Naive B cell (primary cell): ENCODE measurements around the gene CRISPLD2. TPM values are rescaled to one million over a fixed set of nuclear protein-coding genes. Genes with fewer than 3 reads are reported as not detected.

Experiments used
- ATAC-seq, 2 donors: fragments of 150-1000 bp; cut with Tn5 transposase; 2 replicates each; pipeline ENCODE4 v1.10.0; 2021; ENCODE audit warnings: low read depth in 2 of 2, mild to moderate bottlenecking in 2 of 2, moderate library complexity in 2 of 2
- DNase-seq: peaks from one replicate; pipeline ENCODE4 v3.0.0; 2022
- H3K27ac Mint-ChIP-seq, 6 donors: one replicate each; pipeline ENCODE4 v1.8.0; 2020 to 2022; ENCODE audit warnings: mild to moderate bottlenecking in 6 of 6, mixed read lengths in 6 of 6, moderate library complexity in 5 of 6, inconsistent platforms in 2 of 6
- H3K27me3 Mint-ChIP-seq, 3 donors: one replicate each; pipeline ENCODE4 v1.8.0; 2021 to 2022; ENCODE audit warnings: mixed read lengths in 3 of 3, mild to moderate bottlenecking in 1 of 3
- H3K36me3 Mint-ChIP-seq, 2 donors: one replicate each; pipeline ENCODE4 v1.8.0; 2020 to 2022; ENCODE audit warnings: mixed read lengths in 2 of 2, inconsistent platforms in 1 of 2, mild to moderate bottlenecking in 1 of 2
- H3K4me1 Mint-ChIP-seq, 3 donors: one replicate each; pipeline ENCODE4 v1.8.0; 2020 to 2022; ENCODE audit warnings: mixed read lengths in 3 of 3, inconsistent platforms in 1 of 3, mild to moderate bottlenecking in 1 of 3, moderate library complexity in 1 of 3
- H3K4me3 Mint-ChIP-seq, 8 donors: one replicate each; pipeline ENCODE4 v1.8.0; 2020 to 2022; ENCODE audit warnings: mild to moderate bottlenecking in 8 of 8, mixed read lengths in 8 of 8, moderate library complexity in 8 of 8, inconsistent platforms in 2 of 8
- H3K9me3 Mint-ChIP-seq, 7 donors: one replicate each; pipeline ENCODE4 v1.8.0; 2020 to 2022; ENCODE audit warnings: mixed read lengths in 7 of 7, mild to moderate bottlenecking in 5 of 7, inconsistent platforms in 2 of 7, moderate library complexity in 1 of 7
- polyA plus RNA-seq, 6 donors: library from polyadenylated mRNA; unstranded; fragments of 300-500 nt; fragmentation: Illumina TruSeq; gene quantifications; one replicate each; pipeline ENCODE4 v1.2.3, GENCODE V29; 2021; ENCODE audit warnings: low read depth in 6 of 6

The CRISPLD2 gene
- polyA plus RNA-seq, 6 donors from 2014 or later: 0.08 to 0.87 (median 0.32) TPM; not detected in 3

DNA sequence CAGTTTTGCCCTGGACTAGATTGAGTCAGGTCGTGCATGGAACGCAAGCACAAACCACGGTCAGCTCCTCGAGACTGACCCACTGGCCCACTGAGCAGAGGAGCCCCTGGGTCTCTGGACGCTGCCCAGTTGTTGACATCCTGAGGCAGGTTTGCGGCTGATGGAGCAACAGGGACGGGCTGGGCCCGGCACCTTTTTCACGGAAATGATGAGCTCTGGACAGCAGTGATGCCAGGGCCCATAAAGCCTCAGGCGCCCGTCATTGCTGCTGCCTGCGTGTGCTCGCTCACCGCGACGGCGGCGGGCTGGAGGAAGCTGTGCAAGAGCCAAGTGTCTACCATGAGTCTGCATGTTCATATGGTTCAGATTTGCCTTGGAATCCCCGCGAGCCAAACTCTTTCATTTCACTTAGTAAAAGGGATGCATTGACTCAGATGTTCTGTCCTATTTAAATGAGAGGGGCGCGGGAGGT lies 30.8 kb upstream of the CRISPLD2 start:
- no peak overlapping the region for H3K4me3 Mint-ChIP-seq
- DNase-seq: no peak
- H3K27me3 Mint-ChIP-seq: no peaks in the 10 kb centered on the region
- H3K9me3 Mint-ChIP-seq: no peaks in the 10 kb centered on the region
- H3K4me1 Mint-ChIP-seq: no peaks in the 10 kb centered on the region
- no peak overlapping the region for H3K27ac Mint-ChIP-seq
- no peak for ATAC-seq
- H3K36me3 Mint-ChIP-seq: peaks cover 4 to 7% of the 10 kb centered on the region in 2 donors

- Mint-ChIP-seq H3K27ac (no peak overlapping the region), H3K27me3 (no peaks in the 10 kb centered on the region), H3K4me1 (no peaks in the 10 kb centered on the region), H3K9me3 (no peaks in the 10 kb centered on the region), H3K36me3 (peaks cover 4 to 7% of the 10 kb centered on the region in 2 donors), H3K4me3 (no peak overlapping the region)
- DNase-seq (no peak), ATAC-seq (no peak)
Observed at GRCh38 chr16:84789431-84789830, 30.4 kb upstream of the CRISPLD2 start.

GRCh38 chr16:84790301-84790700 lies 29.5 kb upstream of the CRISPLD2 start:
- no peak for DNase-seq
- H3K27ac Mint-ChIP-seq: peak overlapping the region in 1 of 6 donors; percentile 69
- peaks cover 4 to 7% of the 10 kb centered on the region in 2 donors for H3K36me3 Mint-ChIP-seq
- ATAC-seq: no peak
- no peaks in the 10 kb centered on the region for H3K9me3 Mint-ChIP-seq
- H3K4me1 Mint-ChIP-seq: no peaks in the 10 kb centered on the region
- no peak overlapping the region for H3K4me3 Mint-ChIP-seq
- no peaks in the 10 kb centered on the region for H3K27me3 Mint-ChIP-seq

DNA sequence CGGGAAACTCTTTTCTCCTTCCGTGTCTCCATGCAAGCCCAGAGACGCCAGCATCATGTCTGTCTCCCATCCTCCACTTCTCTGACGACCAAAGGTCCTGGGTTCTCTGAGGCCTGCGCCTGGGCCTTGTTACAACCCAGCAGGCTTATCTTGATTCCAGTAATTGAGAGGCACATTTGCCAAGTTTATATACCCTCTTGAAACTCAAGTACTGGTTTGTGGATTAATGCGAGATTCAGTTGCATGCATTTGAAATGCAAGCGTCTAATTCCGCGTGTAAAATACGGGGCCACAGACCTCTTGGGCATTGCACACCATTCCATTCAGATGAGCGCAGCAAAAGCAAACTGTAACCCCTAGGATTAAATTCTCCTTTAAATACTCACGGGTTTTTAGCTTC lies 28.7 kb upstream of the CRISPLD2 start:
- ATAC-seq (no peak), DNase-seq (no peak)
- Mint-ChIP-seq H3K36me3 (peaks cover 7% of the 10 kb centered on the region in 2 donors), H3K4me1 (no peaks in the 10 kb centered on the region), H3K27me3 (no peaks in the 10 kb centered on the region), H3K27ac (no peak overlapping the region), H3K9me3 (no peaks in the 10 kb centered on the region), H3K4me3 (no peak overlapping the region)

GRCh38 chr16:84791501-84791900 lies 28.3 kb upstream of the CRISPLD2 start:
- H3K27ac Mint-ChIP-seq: no peak overlapping the region
- H3K4me3 Mint-ChIP-seq: no peak overlapping the region
- ATAC-seq (no peak), DNase-seq (no peak)
- H3K9me3 Mint-ChIP-seq: no peaks in the 10 kb centered on the region
- no peaks in the 10 kb centered on the region for H3K27me3 Mint-ChIP-seq
- peaks cover 7 to 10% of the 10 kb centered on the region in 2 donors for H3K36me3 Mint-ChIP-seq
- H3K4me1 Mint-ChIP-seq: no peaks in the 10 kb centered on the region

DNA sequence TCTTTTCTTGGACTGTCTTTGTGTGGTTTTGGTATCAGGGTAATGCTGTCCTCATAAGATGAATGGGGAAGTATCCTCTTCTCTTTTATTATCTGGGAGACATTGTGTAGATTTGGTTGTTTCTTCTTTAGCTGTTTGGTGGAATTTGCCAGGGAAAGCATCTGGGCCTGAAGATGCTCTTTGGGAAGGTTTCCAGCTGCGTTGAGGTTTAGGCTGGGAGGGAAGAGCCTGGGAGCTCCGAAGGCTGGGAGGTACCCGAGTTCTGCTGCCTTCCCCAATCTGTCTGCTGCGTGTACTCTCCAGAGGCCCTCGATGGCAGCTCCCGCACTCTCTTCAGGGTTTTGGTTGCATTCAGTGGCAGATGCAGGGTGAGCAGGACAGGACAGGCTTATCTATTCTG lies 25.6 kb upstream of the CRISPLD2 start:
- DNase-seq: no peak

DNA sequence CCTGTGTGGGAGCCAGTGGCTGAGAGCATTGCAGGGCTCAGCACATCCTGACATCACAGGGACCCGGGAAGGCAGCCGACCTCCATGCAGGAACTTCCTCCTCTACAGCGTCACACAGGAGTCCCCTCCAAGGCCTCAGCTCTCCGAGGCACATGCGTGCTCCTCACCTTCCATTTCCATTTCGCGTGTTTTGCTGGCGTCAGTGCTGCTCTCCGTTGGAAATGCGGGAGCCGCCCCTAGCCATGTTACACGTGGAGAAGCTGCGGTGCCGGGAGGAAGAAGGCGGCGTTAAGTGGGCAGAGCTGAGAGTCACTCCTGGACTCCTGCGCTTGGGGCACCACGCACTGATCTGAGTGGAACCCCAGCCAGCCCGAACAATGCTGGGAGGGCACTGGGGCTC lies 25.2 kb upstream of the CRISPLD2 start:
- Mint-ChIP-seq H3K9me3 (peaks cover 0 to 4% (median 2%) of the 10 kb centered on the region in 7 donors), H3K36me3 (peaks cover 5 to 10% of the 10 kb centered on the region in 2 donors)
- no peak for ATAC-seq

More for the DNA sequence above, 25.6 kb upstream of the CRISPLD2 start:
- Mint-ChIP-seq H3K9me3 (peaks cover 0 to 4% (median 0%) of the 10 kb centered on the region in 7 donors), H3K27ac (peak overlapping the region in 1 of 6 donors; percentile 6), H3K36me3 (peaks cover 7 to 10% of the 10 kb centered on the region in 2 donors), H3K4me3 (no peak overlapping the region), H3K4me1 (no peaks in the 10 kb centered on the region), H3K27me3 (no peaks in the 10 kb centered on the region)
- no peak for ATAC-seq

GRCh38 chr16:84795329-84796053 lies 24.3 kb upstream of the CRISPLD2 start:
- no peaks in the 10 kb centered on the region for H3K4me1 Mint-ChIP-seq
- no peak overlapping the region for H3K27ac Mint-ChIP-seq
- no peak for ATAC-seq
- no peak overlapping the region for H3K4me3 Mint-ChIP-seq
- peaks cover 0 to 4% (median 4%) of the 10 kb centered on the region in 7 donors for H3K9me3 Mint-ChIP-seq
- no peak for DNase-seq
- H3K27me3 Mint-ChIP-seq: no peaks in the 10 kb centered on the region
- H3K36me3 Mint-ChIP-seq: peaks cover 0 to 10% of the 10 kb centered on the region in 2 donors

More for the DNA sequence above, 25.2 kb upstream of the CRISPLD2 start:
- Mint-ChIP-seq H3K27ac (no peak overlapping the region), H3K4me1 (no peaks in the 10 kb centered on the region), H3K4me3 (no peak overlapping the region), H3K27me3 (no peaks in the 10 kb centered on the region)
- DNase-seq: no peak

- Mint-ChIP-seq H3K4me1 (peaks cover 2% of the 10 kb centered on the region in 3 donors), H3K9me3 (peaks cover 0 to 5% (median 4%) of the 10 kb centered on the region in 7 donors), H3K36me3 (peaks cover 6% of the 10 kb centered on the region in 2 donors), H3K27ac (no peak overlapping the region), H3K27me3 (peaks cover 0 to 8% (median 6%) of the 10 kb centered on the region in 3 donors), H3K4me3 (no peak overlapping the region)
- no peak for DNase-seq
- ATAC-seq: no peak
Observed at GRCh38 chr16:84800158-84800978, 19.4 kb upstream of the CRISPLD2 start.

DNA sequence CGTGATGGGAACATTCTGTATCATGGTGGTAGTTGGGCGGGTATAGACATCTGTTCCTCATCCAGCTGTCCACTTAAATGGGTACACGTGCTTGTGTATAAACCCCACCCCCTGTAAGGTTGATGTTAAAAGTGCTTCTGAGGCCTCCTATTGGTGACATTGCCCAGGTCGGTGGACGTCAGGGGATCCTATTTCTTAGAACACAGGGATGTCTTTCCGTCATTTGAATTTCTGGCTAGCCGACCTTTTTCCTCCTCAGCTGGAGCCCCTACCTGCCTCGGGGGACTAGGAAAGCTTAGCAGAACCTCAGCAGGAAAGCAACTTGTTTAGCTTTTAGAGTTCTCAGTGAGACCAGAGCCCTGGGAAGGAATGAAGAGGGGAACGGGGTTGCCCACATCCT lies 16.6 kb upstream of the CRISPLD2 start:
- DNase-seq: no peak
- Mint-ChIP-seq H3K9me3 (peaks cover 0 to 5% (median 4%) of the 10 kb centered on the region in 7 donors), H3K4me3 (no peak overlapping the region), H3K4me1 (peaks cover 11 to 19% (median 15%) of the 10 kb centered on the region in 3 donors), H3K27me3 (peaks cover 0 to 15% (median 6%) of the 10 kb centered on the region in 3 donors), H3K27ac (no peak overlapping the region), H3K36me3 (peaks cover 0 to 6% of the 10 kb centered on the region in 2 donors)
- no peak for ATAC-seq

GRCh38 chr16:84804326-84804725 lies 15.5 kb upstream of the CRISPLD2 start:
- Mint-ChIP-seq H3K27me3 (peaks cover 0 to 15% (median 6%) of the 10 kb centered on the region in 3 donors), H3K9me3 (peaks cover 0 to 5% (median 4%) of the 10 kb centered on the region in 7 donors), H3K4me3 (no peak overlapping the region), H3K4me1 (peaks cover 11 to 19% (median 15%) of the 10 kb centered on the region in 3 donors), H3K36me3 (peaks cover 0 to 6% of the 10 kb centered on the region in 2 donors), H3K27ac (no peak overlapping the region)
- DNase-seq (no peak), ATAC-seq (no peak)

DNA sequence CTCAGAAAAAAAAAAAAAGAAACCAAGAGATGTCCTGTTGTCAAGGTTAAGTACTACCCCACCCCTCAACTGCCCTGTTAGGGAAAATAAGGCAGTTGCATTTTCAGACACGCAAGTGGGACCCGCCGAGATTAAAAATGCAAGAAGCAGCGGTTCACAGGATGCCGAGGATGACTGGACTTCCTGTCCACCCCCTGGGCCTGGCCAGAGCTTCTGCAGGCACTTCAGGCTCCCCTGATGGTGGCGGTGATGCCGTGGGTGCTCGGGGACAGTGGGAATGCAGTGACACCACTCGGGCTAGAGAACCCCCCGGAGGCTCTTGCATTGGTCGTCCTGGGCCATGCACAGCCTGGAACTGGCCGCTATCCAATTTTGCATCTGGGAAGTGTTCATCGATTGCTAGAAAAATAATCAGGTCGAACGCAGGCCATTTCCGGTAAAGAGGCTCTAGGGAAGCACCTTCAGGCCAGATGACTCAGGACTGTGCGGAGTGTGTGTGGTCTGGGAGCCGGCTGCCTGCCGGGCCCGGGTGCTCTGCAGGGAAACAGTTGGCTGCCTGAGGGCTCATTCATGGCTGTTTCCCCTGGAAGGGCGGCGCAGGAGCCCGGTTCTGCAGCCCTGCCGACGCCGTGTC lies 13.4 kb upstream of the CRISPLD2 start:
- peak; percentile 15 for DNase-seq
- Mint-ChIP-seq H3K4me3 (peak overlapping the region in 7 of 8 donors; percentile 43 to 82 (median 57)), H3K9me3 (no peaks in the 10 kb centered on the region), H3K27me3 (peaks cover 0 to 15% (median 6%) of the 10 kb centered on the region in 3 donors), H3K4me1 (peaks cover 14 to 29% (median 22%) of the 10 kb centered on the region in 3 donors), H3K36me3 (no peaks in the 10 kb centered on the region), H3K27ac (no peak overlapping the region)
- ATAC-seq: peak; percentile 43 to 55

- no peak for ATAC-seq
- Mint-ChIP-seq H3K27ac (peak overlapping the region in 1 of 6 donors; percentile 27), H3K4me1 (peaks cover 14 to 32% (median 22%) of the 10 kb centered on the region in 3 donors), H3K36me3 (no peaks in the 10 kb centered on the region), H3K9me3 (peaks cover 0 to 3% (median 0%) of the 10 kb centered on the region in 7 donors), H3K4me3 (peak overlapping the region in 3 of 8 donors; percentile 42 to 72 (median 43)), H3K27me3 (peaks cover 0 to 18% (median 6%) of the 10 kb centered on the region in 3 donors)
- DNase-seq: no peak
Observed at GRCh38 chr16:84806890-84807258, 12.9 kb upstream of the CRISPLD2 start.
